Spleen (tissue), 11 donors: Measurements from ENCODE around the gene CAPN10. TPM values are rescaled to one million over a fixed set of nuclear protein-coding genes. Genes with fewer than 3 reads are reported as not detected.
A peak's percentile ranks its signal among the peaks of the same experiment; 100 is the strongest.

ENCODE experiments used
- DNase-seq: peaks from one replicate; pipeline ENCODE4 v3.0.0-alpha.2; 2020
- H3K27ac ChIP-seq, 8 donors: fragments of 200-600 bp; sonication (generic) in 7 of 8; 1 replicate in 4 of 8; 2 replicates in 4 of 8; pipeline versions ENCODE4 v1.5.0 to v1.8.0; 2016 to 2021; ENCODE audit warnings: inconsistent platforms in 4 of 8, mild to moderate bottlenecking in 4 of 8, moderate library complexity in 1 of 8
- H3K27me3 ChIP-seq, 7 donors: fragments of 200-600 bp; sonication (generic) in 6 of 7; replicated peaks in 1 of 7; 1 replicate in 4 of 7; 2 replicates in 3 of 7; pipeline versions ENCODE4 v1.5.0 to v1.8.0; 2016 to 2021; ENCODE audit warnings: inconsistent platforms in 3 of 7, mild to moderate bottlenecking in 1 of 7
- H3K36me3 ChIP-seq, 6 donors: fragments of 200-600 bp; sonication (generic) in 5 of 6; 1 replicate in 4 of 6; 2 replicates in 2 of 6; pipeline versions ENCODE4 v1.5.0 to v1.8.0; 2016 to 2021; ENCODE audit warnings: inconsistent platforms in 2 of 6
- H3K4me1 ChIP-seq, 6 donors: fragments of 200-600 bp; sonication (generic) in 5 of 6; 1 replicate in 3 of 6; 2 replicates in 3 of 6; pipeline versions ENCODE4 v1.5.0 to v1.8.0; 2016 to 2021; ENCODE audit warnings: inconsistent platforms in 3 of 6
- H3K4me3 ChIP-seq, 8 donors: fragments of 200-600 bp; sonication (generic) in 7 of 8; 1 replicate in 4 of 8; 2 replicates in 4 of 8; pipeline versions ENCODE4 v1.5.0 to v1.8.0; 2016 to 2021; ENCODE audit warnings: inconsistent platforms in 4 of 8, mild to moderate bottlenecking in 4 of 8, moderate library complexity in 2 of 8
- H3K9me3 ChIP-seq, 8 donors: fragments of 200-600 bp; sonication (generic) in 7 of 8; 1 replicate in 4 of 8; 2 replicates in 4 of 8; pipeline versions ENCODE4 v1.5.0 to v1.8.0; 2016 to 2021; ENCODE audit warnings: inconsistent platforms in 4 of 8
- CTCF ChIP-seq, 11 experiments: fragments of 200-600 bp in 7 of 11; fragments of 450-650 bp in 4 of 11; sonication (generic) in 4 of 11; IDR thresholded peaks in 8 of 11; conservative IDR thresholded peaks in 3 of 11; 1 replicate in 7 of 11; 2 replicates in 4 of 11; pipeline versions ENCODE4 v1.4.0 to v1.8.0; 2016 to 2021; ENCODE audit warnings: antibody characterized with exemption in 11 of 11, inconsistent platforms in 4 of 11, mild to moderate bottlenecking in 1 of 11
- POLR2A ChIP-seq, 3 donors: fragments of 450-650 bp; IDR thresholded peaks; one replicate each; pipeline ENCODE4 v1.5.1; 2017; ENCODE audit warnings: antibody characterized with exemption in 3 of 3, mild to moderate bottlenecking in 1 of 3
- POLR2AphosphoS5 ChIP-seq, 3 donors: sonication (generic); formaldehyde crosslinking; IDR thresholded peaks; one replicate each; pipeline ENCODE4 v1.5.1; 2017; ENCODE audit warnings: antibody characterized with exemption in 3 of 3
- WGBS, 5 donors: extraction: QIAGEN DNeasy Blood & Tissue Kit in 3 of 5; methylation state at CpG; one replicate each; pipeline versions ENCODE4 v1.1.5 to v1.1.7; 2013 to 2018; 5-methylcytosine and 5-hydroxymethylcytosine counted together
- intact Hi-C: fragments of 100-400 bp; cut with DNase I; formaldehyde crosslinking; loops from one replicate; pipeline ENCODE4 v1.15.0; 2023; ENCODE audit warnings: low total_unique reads
- polyA plus RNA-seq, 3 donors: library from polyadenylated mRNA; stranded (reverse); fragments of 200-250 nt; gene quantifications; one replicate each; pipeline ENCODE4 v1.2.1, GENCODE V29; 2013
- total RNA-seq, 7 donors: library from RNA; depleted of rRNA in 3 of 7; stranded (reverse); fragments of >200 nt in 3 of 7; fragmentation: NEBNext Ultra II Directional in 4 of 7; extraction: Animal tissue kit (Norgen Biotek cat#: 25700) in 4 of 7; gene quantifications; one replicate each; pipeline versions ENCODE4 v1.1.0 to v1.2.1, GENCODE V29; 2016 to 2021
- donor health status: healthy with polysubstance abuse.
- donor health status: DM: no; HTN: no; CAD: no; lungs with moderate emphysema.
- donor health status: DM: no; HTN: no; CAD: no.
- donor health status: Bipolar disorder and iron deficiency.
- donor health status: healthy.
- donor health status: DM: no; HTN: no; CAD: no.
- donor health status: DM: yes; HTN: yes; CAD: no.

The CAPN10 gene
- total and polyA plus RNA-seq, 10 donors = 34.7 to 83.1 (median 60.5) TPM

GRCh38 chr2:240604939-240605716 is 18.6 kb downstream of the CAPN10 start:
- intact Hi-C loops = no loop called here
- H3K27ac ChIP-seq = peak overlapping the region in 4 of 8 donors; percentile 1 to 61 (median 50)
- no peaks in the 10 kb centered on the region for H3K9me3 ChIP-seq
- H3K27me3 ChIP-seq = no peaks in the 10 kb centered on the region
- DNase-seq = peak; percentile 70
- H3K4me3 ChIP-seq = peak overlapping the region in 1 of 8 donors; percentile 5
- peaks cover 0 to 33% (median 5%) of the 10 kb centered on the region in 6 donors for H3K36me3 ChIP-seq
- H3K4me1 ChIP-seq = peaks cover 0 to 38% (median 8%) of the 10 kb centered on the region in 6 donors
- peak in 1 of 3 donors; percentile 25 for TF ChIP-seq POLR2AphosphoS5 (IDR thresholded peaks at IDR 0.05)
- TF ChIP-seq POLR2A (IDR thresholded peaks at IDR 0.05) = no peak
- WGBS, 5 donors = 69 to 93% (median 83%) methylated on average over 18 to 19 of the region's 19 CpGs

GRCh38 chr2:240605867-240606743 is 19.6 kb downstream of the CAPN10 start:
- H3K4me3 ChIP-seq = no peak overlapping the region

GRCh38 chr2:240611601-240612210 is 25.2 kb downstream of the CAPN10 start:
- Histone ChIP-seq H3K36me3 (peaks cover 0 to 15% (median 0%) of the 10 kb centered on the region in 6 donors), H3K4me3 (no peak overlapping the region), H3K9me3 (peaks cover 0 to 3% (median under 1%) of the 10 kb centered on the region in 8 donors), H3K4me1 (peaks cover 0 to 25% (median 10%) of the 10 kb centered on the region in 6 donors), H3K27me3 (no peaks in the 10 kb centered on the region), H3K27ac (peak overlapping the region in 3 of 8 donors; percentile 26 to 69 (median 67))
- intact Hi-C loops = no loop called here
- WGBS, 5 donors = 60 to 75% (median 65%) methylated on average over 10 of the region's 10 CpGs
- peak in 1 of 3 donors; percentile 56 for TF ChIP-seq POLR2AphosphoS5 (IDR thresholded peaks at IDR 0.05)
- TF ChIP-seq CTCF (IDR thresholded peaks at IDR 0.05 in 8 of 11, conservative IDR thresholded peaks at IDR 0.05 in 3 of 11) = no peak
- DNase-seq = peak; percentile 58

More at GRCh38 chr2:240605867-240606743, 19.6 kb downstream of the CAPN10 start:
- Histone ChIP-seq H3K36me3 (peaks cover 0 to 29% (median 0%) of the 10 kb centered on the region in 6 donors), H3K27ac (peak overlapping the region in 1 of 8 donors; percentile 61), H3K4me1 (peaks cover 0 to 31% (median 8%) of the 10 kb centered on the region in 6 donors), H3K27me3 (no peaks in the 10 kb centered on the region), H3K9me3 (no peaks in the 10 kb centered on the region)
- 80 to 93% (median 86%) methylated on average over 8 to 12 of the region's 12 CpGs for WGBS, 5 donors
- TF ChIP-seq POLR2AphosphoS5 (IDR thresholded peaks at IDR 0.05) = no peak
- no peak for TF ChIP-seq POLR2A (IDR thresholded peaks at IDR 0.05)
- TF ChIP-seq CTCF (IDR thresholded peaks at IDR 0.05 in 8 of 11, conservative IDR thresholded peaks at IDR 0.05 in 3 of 11) = no peak
- DNase-seq = peak; percentile 64
- intact Hi-C loops = no loop called here

GRCh38 chr2:240613781-240614180 is 27.2 kb downstream of the CAPN10 start:
- Histone ChIP-seq H3K36me3 (peaks cover 0 to 22% (median 0%) of the 10 kb centered on the region in 6 donors), H3K27me3 (no peaks in the 10 kb centered on the region), H3K4me3 (no peak overlapping the region), H3K27ac (no peak overlapping the region), H3K9me3 (peaks cover 0 to 15% (median 10%) of the 10 kb centered on the region in 8 donors), H3K4me1 (peaks cover 0 to 22% (median 10%) of the 10 kb centered on the region in 6 donors)
- 94 to 99% (median 96%) methylated on average over 4 of the region's 4 CpGs for WGBS, 5 donors
- no peak for DNase-seq
- TF ChIP-seq POLR2AphosphoS5 (IDR thresholded peaks at IDR 0.05) (no peak), CTCF (IDR thresholded peaks at IDR 0.05 in 8 of 11, conservative IDR thresholded peaks at IDR 0.05 in 3 of 11) (no peak), POLR2A (IDR thresholded peaks at IDR 0.05) (no peak)
- intact Hi-C loops = no loop called here
